ENCODE measurements around the gene NLRP9. TPM values are rescaled to one million over a fixed set of nuclear protein-coding genes. Genes with fewer than 3 reads are reported as not detected.
A peak's percentile ranks its signal among the peaks of the same experiment; 100 is the strongest.

Gene NLRP9
- total RNA-seq, 2 donors from 2014 or later: not detected

DNA sequence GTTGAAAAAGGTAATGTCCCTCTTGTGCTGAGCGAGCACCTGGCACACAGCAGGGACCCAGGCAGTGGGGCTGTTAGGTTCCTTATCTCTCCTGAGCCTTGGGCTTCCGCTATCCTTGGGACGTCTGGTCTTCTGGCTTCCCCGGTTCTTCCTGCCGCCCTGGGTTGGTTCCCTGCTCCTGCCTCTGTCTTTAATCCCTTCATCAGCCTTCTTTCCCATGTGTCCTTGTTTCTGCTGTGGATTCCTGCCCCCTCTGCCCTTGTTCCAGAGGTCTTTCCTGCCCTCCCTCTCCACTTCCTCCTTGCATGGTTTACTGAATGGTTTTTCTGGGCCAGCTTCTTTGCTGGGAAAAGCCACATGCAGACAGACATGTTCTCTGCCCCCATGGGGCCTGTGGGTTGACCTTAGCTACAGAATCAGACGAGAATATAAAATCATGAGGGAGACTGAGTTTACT lies 60.6 kb downstream of the NLRP9 start:
- H3K9me3 ChIP-seq: no peaks in the 10 kb centered on the region
- H3K4me1 ChIP-seq (ENCODE audit: control insufficient read depth in 1 of 2, low read depth in 2 of 2): peaks cover 27 to 44% of the 10 kb centered on the region in 2 donors
- H3K27me3 ChIP-seq (replicated peaks; ENCODE audit: insufficient read depth): no peaks in the 10 kb centered on the region
- DNase-seq (ENCODE audit: low spot score) (no peak), ATAC-seq (ENCODE audit: insufficient number of reproducible peaks, low FRiP score, low read depth) (no peak)
- H3K4me3 ChIP-seq: peak overlapping the region; percentile 11
- peaks cover 41% of the 10 kb centered on the region for H3K36me3 ChIP-seq
- no peak for TF ChIP-seq CTCF (IDR thresholded peaks at IDR 0.05)
- H3K27ac ChIP-seq: peak overlapping the region in 1 of 2 donors; percentile 27

DNA sequence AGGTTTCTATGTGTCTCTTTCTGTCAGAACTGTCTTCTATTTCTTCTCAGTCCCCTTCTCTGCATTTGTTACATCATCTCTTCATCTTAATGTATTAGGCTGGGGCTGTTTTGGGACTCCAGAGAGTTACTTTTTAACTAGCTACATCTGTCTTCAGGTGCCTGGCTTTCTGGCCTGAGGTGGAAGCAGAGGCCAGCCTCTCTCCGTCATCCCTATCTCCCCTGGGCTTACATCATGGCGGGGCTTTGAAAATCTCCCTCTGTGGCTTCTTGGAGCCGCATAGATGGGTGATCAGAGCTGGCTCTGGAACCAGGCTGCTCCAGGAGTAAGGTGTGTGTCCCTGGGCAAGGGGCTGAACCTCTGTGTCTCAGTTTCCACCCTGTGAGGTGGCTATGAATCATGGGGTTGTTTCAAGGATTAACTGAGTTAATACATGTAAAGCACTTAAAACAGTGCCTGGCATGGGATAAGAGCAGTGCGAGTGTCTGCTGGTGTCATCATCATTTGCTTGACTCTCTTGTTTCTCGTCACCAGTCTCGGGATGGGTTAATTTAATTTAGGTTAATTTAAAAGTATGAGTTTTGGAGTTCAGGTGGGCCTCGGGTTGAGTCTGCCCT lies 61.2 kb downstream of the NLRP9 start:
- Histone ChIP-seq H3K27me3 (replicated peaks; ENCODE audit: insufficient read depth) (no peaks in the 10 kb centered on the region), H3K4me3 (peak overlapping the region; percentile 85), H3K36me3 (peaks cover 41% of the 10 kb centered on the region), H3K27ac (peak overlapping the region in 1 of 2 donors; percentile 27), H3K9me3 (no peaks in the 10 kb centered on the region), H3K4me1 (ENCODE audit: control insufficient read depth in 1 of 2, low read depth in 2 of 2) (peaks cover 27 to 44% of the 10 kb centered on the region in 2 donors)
- TF ChIP-seq CTCF (IDR thresholded peaks at IDR 0.05): no peak
- DNase-seq (ENCODE audit: low spot score) (no peak), ATAC-seq (ENCODE audit: insufficient number of reproducible peaks, low FRiP score, low read depth) (no peak)

GRCh38 chr19:55676383-55676782 lies 61.8 kb downstream of the NLRP9 start:
- ATAC-seq (ENCODE audit: insufficient number of reproducible peaks, low FRiP score, low read depth): no peak
- Histone ChIP-seq H3K4me3 (peak overlapping the region; percentile 85), H3K27ac (no peak overlapping the region), H3K9me3 (no peaks in the 10 kb centered on the region), H3K36me3 (peaks cover 41% of the 10 kb centered on the region), H3K27me3 (replicated peaks; ENCODE audit: insufficient read depth) (no peaks in the 10 kb centered on the region), H3K4me1 (ENCODE audit: control insufficient read depth in 1 of 2, low read depth in 2 of 2) (peaks cover 27 to 44% of the 10 kb centered on the region in 2 donors)
- DNase-seq (ENCODE audit: low spot score): no peak
- TF ChIP-seq CTCF (IDR thresholded peaks at IDR 0.05): no peak

DNA sequence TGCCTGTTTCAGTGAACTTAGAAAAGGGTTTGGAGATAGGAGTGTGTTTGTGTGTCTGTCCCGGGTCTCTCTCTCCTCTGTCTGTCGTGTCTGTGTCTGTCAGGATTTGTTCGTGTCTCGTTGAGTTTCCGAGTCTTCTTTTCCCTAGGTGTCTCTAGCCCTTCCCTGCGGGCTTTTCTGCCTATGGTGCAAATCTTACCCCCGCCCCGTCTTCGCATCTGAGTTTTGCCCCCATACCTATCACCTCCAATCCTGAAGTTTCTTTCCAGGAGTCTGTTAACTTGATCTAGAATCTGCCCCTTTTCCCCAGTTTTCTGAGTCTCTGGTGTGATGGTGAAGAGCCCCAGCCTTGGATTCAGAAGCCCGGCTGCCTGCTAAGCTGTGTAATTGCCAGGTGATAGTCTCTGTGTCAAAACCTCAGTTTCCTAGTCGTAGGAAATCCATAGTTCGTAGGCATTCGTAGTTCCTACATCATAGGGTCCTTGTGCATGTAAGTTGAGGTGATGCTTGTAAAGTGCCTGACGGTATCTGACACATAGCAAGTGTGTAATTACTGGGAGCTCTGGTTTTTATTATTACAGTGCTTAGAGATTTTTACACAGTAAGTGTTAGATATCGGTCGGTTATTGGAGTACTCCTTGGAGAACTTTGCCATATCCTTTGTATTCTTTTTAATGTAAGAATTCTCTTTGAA lies 62.4 kb downstream of the NLRP9 start:
- DNase-seq (ENCODE audit: low spot score) (no peak), ATAC-seq (ENCODE audit: insufficient number of reproducible peaks, low FRiP score, low read depth) (no peak)
- no peaks in the 10 kb centered on the region for H3K27me3 ChIP-seq (replicated peaks; ENCODE audit: insufficient read depth)
- no peak for TF ChIP-seq CTCF (IDR thresholded peaks at IDR 0.05)
- H3K4me3 ChIP-seq: peak overlapping the region; percentile 85
- peak overlapping the region; percentile 81 to 90 for H3K27ac ChIP-seq
- peaks cover 27 to 44% of the 10 kb centered on the region in 2 donors for H3K4me1 ChIP-seq (ENCODE audit: control insufficient read depth in 1 of 2, low read depth in 2 of 2)
- H3K36me3 ChIP-seq: peaks cover 36% of the 10 kb centered on the region
- H3K9me3 ChIP-seq: no peaks in the 10 kb centered on the region

GRCh38 chr19:55674841-55675660 lies 63.2 kb downstream of the NLRP9 start, which contains the start of gene EPN1:
Gene EPN1, plus strand, starts transcription at chr19:55675226. Its CDS starts 3,402 bp downstream, at chr19:55678628.
- DNase-seq (ENCODE audit: low spot score) (peak; percentile 75), ATAC-seq (ENCODE audit: insufficient number of reproducible peaks, low FRiP score, low read depth) (peak; percentile 77)
- Histone ChIP-seq H3K4me1 (ENCODE audit: control insufficient read depth in 1 of 2, low read depth in 2 of 2) (peaks cover 27 to 44% of the 10 kb centered on the region in 2 donors), H3K27ac (peak within 1 kb of the TSS; percentile 81 to 90), H3K9me3 (no peaks in the 10 kb centered on the region), H3K36me3 (peaks cover 36% of the 10 kb centered on the region), H3K27me3 (replicated peaks; ENCODE audit: insufficient read depth) (no peaks in the 10 kb centered on the region), H3K4me3 (peak within 1 kb of the TSS; percentile 85)
- no peak for TF ChIP-seq CTCF (IDR thresholded peaks at IDR 0.05)
